Panc1 (cell line): ENCODE results near the gene TMEM207.

Source experiments
- POLR2AphosphoS5 ChIP-seq: IDR thresholded peaks from 2 replicates; pipeline ENCODE4 v1.6.1; 2012; ENCODE audit warnings: mild to moderate bottlenecking, low read depth, low read length, moderate library complexity
- SIN3A ChIP-seq: IDR thresholded peaks from 2 replicates; pipeline ENCODE4 v1.6.1; 2012; ENCODE audit warnings: low read depth, mild to moderate bottlenecking, low read length, moderate library complexity, borderline replicate concordance; ENCODE audit not compliant: insufficient read depth
- TF ChIP-seq, protein P1 (sequence below): fragments of 450-650 bp; IDR thresholded peaks from 2 replicates; pipeline ENCODE4 v1.5.1; 2017; ENCODE audit warnings: mild to moderate bottlenecking

GRCh38 chr3:190387578-190388213, 62.0 kb downstream of the TMEM207 start, which contains the start of gene CLDN16:
- TF ChIP-seq, protein P1, sequence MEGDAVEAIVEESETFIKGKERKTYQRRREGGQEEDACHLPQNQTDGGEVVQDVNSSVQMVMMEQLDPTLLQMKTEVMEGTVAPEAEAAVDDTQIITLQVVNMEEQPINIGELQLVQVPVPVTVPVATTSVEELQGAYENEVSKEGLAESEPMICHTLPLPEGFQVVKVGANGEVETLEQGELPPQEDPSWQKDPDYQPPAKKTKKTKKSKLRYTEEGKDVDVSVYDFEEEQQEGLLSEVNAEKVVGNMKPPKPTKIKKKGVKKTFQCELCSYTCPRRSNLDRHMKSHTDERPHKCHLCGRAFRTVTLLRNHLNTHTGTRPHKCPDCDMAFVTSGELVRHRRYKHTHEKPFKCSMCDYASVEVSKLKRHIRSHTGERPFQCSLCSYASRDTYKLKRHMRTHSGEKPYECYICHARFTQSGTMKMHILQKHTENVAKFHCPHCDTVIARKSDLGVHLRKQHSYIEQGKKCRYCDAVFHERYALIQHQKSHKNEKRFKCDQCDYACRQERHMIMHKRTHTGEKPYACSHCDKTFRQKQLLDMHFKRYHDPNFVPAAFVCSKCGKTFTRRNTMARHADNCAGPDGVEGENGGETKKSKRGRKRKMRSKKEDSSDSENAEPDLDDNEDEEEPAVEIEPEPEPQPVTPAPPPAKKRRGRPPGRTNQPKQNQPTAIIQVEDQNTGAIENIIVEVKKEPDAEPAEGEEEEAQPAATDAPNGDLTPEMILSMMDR = no peak
- no peak for TF ChIP-seq SIN3A
- no peak for TF ChIP-seq POLR2AphosphoS5
